Esophagus mucosa (tissue), 1 donor: ENCODE measurements around the gene LMF2. TPM values are rescaled to one million over a fixed set of nuclear protein-coding genes. Genes with fewer than 3 reads are reported as not detected.

Source experiments
- ATAC-seq: fragments of 200-7000 bp; cut with Tn5 transposase; one replicate; pipeline ENCODE4 v1.9.1; 2020
- total RNA-seq: library from RNA; stranded (reverse); gene quantifications from one replicate; pipeline ENCODE4 v1.2.4, GENCODE V29; 2023
- donor health status: DM: yes; HTN: yes; CAD: no.

Gene LMF2, protein sequence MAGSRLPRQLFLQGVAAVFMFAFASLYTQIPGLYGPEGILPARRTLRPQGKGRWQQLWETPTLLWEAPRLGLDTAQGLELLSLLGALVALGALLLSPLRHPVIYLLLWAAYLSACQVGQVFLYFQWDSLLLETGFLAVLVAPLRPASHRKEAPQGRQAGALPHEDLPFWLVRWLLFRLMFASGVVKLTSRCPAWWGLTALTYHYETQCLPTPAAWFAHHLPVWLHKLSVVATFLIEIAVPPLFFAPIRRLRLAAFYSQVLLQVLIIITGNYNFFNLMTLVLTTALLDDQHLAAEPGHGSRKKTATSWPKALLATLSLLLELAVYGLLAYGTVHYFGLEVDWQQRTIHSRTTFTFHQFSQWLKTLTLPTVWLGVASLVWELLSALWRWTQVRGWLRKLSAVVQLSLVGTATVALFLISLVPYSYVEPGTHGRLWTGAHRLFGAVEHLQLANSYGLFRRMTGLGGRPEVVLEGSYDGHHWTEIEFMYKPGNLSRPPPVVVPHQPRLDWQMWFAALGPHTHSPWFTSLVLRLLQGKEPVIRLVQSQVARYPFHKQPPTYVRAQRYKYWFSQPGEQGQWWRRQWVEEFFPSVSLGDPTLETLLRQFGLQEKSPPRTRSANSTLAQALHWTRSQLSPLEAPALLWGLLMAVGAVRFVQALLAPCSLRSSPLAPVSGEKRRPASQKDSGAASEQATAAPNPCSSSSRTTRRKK
- 43.7 TPM for total RNA-seq

DNA sequence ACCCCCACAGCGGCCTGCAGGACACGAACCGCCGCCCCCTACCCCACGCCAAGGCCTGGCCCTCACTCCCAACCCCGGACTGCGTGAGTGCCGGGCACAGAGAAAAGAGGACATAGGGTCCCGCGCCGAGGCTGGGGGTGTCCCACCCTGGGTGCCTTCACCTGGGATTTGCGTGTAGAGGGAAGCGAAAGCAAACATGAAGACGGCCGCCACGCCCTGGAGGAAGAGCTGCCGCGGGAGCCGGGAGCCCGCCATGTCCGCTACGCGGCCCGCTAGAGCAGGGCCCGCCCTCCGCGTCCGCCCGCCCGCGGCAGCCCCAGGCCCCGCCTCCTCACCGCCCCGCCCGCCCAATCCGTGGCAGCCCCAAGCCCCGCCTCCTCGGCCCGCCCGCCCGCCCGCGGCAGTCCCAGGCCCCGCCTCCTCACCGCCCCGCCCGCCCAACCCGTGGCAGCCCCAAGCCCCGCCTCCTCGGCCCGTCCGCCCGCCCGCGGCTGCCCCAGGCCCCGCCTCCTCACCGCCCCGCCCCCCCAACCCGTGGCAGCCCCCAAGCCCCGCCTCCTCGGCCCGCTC, at the start of gene LMF2:
Gene LMF2 (minus strand): TSS at position 282 of the 570 bp plus-strand sequence. CDS start 27 bp downstream, at position 255.
- peak; percentile 78 for ATAC-seq

DNA sequence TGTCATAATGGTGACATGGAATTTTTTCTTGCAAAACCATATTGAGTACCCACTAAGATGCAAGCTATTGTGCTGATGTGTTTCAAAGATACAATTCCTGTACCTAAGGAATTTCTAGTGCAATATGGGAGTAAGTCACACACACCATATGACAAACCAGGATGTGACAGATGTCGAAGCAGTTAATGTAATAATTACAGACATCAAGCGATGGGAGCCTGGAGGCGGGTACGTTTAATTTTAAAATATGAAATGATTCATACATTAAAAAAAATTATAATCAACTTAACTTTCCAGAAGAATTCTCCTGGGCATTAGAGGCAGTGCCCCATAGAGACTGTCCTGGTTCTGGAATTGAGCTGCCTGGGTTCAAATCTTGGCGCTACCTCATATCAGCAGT, 49.2 kb upstream of the LMF2 start:
- no peak for ATAC-seq

DNA sequence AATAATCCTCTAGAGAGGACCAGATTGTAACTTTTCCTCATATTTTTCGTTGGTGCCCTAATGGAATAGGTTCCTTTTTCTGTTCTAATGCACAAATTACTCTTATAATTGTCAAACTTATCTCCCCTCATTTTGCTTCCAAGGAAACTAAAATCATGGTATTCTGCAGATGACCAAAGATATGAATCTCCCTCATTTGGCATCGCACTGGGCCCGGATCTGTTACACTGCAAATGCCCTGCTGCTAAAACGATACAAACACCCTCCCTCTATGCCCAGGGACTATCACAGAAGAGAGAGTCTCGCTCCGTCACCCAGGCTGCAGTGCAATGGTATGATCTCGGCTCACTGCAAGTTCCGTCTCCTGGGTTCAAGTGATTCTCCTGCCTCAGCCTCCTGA, 45.8 kb upstream of the LMF2 start:
- no peak for ATAC-seq

GRCh38 chr22:50551160-50551752, 43.8 kb upstream of the LMF2 start:
- ATAC-seq = no peak

- no peak for ATAC-seq
Observed at GRCh38 chr22:50550395-50550794, 42.9 kb upstream of the LMF2 start.

GRCh38 chr22:50548921-50549790, 41.7 kb upstream of the LMF2 start:
- ATAC-seq = no peak

DNA sequence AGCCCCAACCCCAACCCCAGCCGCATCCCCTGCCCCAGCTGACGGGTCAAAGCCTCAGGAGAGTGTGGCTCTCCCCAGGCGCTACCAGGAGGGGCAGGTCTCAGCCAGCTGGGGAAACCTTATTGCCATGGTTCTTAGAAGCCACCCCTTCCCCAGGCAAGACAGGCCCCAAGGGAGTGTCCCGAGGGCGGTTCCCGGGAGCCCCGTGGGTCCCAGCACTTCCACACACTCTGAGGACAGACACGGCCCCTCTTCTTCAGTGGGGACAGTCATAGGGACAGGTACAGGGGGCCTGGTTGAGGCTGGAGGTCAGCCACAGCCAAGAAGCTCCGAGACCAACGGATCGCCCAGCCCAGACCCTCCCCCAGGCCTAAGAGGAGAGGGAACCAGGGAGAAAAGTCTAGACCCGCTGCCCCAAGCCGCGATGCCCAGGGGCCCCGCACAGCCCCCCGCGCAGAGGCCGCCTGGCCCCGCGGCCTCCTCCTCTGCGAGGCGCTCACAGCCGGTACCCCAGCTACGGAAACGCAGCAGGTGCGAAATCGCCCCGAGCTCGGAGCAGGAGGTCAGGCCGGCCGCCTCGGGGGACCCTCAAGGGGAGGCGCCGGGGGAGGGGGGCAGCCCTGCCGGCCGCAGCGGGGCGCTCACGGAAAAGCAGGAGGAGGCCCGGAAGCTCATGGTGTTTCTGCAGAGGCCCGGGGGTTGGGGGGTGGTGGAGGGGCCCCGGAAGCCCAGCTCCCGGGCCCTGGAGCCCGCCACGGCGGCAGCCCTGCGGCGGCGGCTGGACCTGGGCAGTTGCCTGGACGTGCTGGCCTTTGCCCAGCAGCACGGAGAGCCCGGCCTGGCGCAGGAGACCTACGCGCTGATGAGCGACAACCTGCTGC, 40.8 kb upstream of the LMF2 start:
- no peak for ATAC-seq

GRCh38 chr22:50547263-50547985, 39.9 kb upstream of the LMF2 start:
- no peak for ATAC-seq

DNA sequence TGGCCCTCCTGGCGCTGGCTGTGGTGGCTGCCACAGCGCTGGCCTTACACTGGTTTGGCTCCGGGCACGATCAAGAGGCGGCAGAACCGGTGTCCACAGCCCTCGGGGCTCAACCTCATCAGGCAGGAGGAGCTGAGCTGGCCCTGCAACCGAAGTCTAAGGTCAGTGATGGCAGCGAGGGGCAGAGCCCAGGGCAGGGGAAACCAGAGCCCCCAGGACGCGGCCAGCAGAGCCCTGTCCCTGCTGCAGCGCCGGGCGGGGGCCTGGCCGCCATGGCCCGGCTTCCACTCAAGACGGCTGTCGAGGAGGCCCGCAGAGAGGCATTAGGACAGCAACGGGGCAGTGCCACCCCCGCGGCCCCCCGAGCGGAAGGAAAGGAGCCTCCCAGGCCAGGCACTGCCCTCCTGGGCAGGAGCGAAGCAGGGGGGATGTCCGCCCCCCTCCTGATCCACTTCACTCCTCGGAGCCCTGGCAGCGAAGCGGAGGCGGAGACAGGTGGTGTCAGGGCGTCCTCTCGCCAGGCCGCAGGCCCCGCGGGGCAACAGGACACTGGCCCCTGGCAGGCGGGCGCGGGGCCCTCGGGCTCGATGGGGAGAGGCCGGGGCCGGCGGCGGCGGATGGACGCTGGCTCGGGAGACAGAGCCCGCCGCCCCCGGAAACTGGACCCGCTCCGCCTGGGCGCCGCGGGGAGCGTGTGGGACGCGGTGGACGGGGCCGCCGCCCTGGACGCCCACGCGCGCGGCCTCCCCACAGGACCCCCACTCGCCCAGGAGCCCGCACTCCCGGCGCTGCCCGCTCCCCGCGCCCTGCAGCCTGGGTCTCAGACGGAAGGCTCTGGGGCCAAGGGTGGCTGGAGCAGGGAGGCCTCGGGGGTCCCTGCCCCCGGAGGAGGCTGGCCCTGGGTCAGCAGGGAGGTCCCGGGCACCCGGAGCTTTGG, 39.1 kb upstream of the LMF2 start:
- ATAC-seq = no peak

DNA sequence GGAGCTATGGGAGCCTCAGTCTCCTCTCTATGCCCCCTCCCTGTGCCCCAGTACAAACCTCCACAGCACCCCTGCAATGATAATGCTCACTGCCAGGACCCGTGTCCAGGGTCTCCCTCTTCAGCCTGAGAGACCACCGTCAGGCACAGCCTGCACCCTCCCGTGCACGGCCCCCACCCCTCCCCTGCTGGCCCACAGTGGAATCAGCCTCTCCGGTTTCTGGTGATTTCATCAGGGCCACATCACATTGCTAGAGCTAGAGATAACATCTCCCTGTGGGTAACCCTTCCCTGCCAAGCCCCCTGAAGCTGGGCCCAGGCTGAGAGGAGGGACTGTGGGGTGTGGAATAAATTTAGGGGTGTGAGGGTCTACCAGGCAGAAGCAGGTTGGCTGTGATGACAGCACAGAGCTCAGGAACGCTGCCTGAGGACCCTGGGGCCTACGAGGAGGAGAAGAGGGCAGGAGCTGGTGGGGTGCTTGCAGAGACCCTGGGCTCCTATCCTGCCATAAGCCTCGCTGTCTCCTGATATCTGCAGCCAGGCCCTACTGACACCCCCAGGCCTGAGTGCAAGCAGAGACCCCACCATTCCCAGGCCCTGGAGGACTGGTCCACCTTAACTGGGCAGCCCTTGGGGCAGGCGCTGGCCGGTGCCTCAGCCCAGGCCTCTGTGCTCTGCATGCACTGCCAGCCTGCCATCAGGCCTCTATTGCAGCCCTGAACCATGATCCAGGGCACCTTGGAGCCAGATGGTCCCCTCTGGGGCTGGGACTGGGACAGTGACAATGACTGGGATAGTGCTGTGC, 38.2 kb upstream of the LMF2 start, which contains the start of gene KLHDC7B:
Gene KLHDC7B (plus strand): TSS at position 378 of the 804 bp plus-strand sequence. CDS start 345 bp downstream, at position 723.
- no peak for ATAC-seq

GRCh38 chr22:50544746-50545253, 37.3 kb upstream of the LMF2 start:
- ATAC-seq = peak; percentile 25

DNA sequence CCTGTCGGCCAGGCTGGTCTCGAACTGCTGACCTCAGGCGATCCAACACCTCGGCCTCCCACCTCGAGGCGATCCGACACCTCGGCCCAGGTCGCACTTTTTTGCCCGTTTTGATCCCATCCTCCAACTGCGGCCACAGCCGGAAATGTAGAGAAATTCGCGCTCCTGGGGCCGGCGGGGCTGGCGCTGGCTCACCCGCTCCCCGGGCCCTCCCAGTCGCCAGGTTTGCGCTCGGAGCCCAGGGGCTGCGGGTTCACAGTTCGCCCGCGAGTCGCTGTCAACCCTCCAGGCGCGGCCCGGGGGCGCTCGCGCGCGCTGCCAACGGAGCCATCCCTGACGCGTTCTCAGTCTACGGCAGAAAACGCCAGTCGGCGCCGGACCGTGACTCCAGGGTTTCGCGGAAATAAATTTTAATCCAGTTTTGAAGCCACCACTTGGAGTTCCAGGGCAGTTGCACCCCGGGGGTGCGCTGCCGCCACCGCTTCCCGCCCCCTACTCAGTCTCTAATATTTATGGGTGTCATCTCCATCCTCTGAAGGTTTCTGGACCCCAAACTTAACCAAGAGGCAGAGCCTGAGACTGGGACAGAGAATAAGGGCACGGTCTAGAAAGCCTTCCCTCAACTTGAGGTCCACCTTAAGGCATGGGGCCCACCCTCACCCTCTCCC, 36.7 kb upstream of the LMF2 start:
- ATAC-seq = peak; percentile 21

- ATAC-seq = peak; percentile 25
Observed at GRCh38 chr22:50542416-50542927, 35.0 kb upstream of the LMF2 start.

GRCh38 chr22:50541667-50542026, 34.1 kb upstream of the LMF2 start:
- ATAC-seq = peak; percentile 79

- ATAC-seq = no peak
Observed at GRCh38 chr22:50540381-50540780, 32.9 kb upstream of the LMF2 start.

DNA sequence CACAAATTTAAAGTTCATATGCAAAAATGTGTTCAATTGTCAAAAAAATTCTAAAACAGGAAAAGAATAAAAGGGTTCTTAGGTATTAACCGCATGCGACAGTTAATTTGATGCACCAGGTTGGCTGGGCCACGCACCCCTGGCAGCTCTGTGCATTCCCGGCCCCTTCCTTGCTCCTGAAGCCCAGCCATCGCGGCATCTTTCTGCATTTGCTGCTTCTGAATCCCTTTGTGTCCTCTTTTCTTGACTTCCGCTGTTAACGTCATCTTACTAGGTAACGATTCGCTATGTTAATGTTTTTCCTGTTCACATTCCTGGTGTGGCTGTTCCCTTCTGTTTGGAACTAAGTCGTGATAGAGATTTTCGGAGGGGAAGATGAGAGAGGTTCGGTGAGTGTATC, 30.3 kb upstream of the LMF2 start:
- ATAC-seq = no peak

GRCh38 chr22:50536226-50536625, 28.7 kb upstream of the LMF2 start:
- no peak for ATAC-seq
